GM18868 (cell line): Measurements from ENCODE around the gene SESN3.

Experiments
- ATAC-seq: cut with Tn5 transposase; IDR thresholded peaks from one replicate; pipeline ENCODE4 v1.9.1; 2021; ENCODE audit warnings: mild to moderate bottlenecking, moderate library complexity; ENCODE audit not compliant: unreplicated experiment

Gene SESN3

DNA sequence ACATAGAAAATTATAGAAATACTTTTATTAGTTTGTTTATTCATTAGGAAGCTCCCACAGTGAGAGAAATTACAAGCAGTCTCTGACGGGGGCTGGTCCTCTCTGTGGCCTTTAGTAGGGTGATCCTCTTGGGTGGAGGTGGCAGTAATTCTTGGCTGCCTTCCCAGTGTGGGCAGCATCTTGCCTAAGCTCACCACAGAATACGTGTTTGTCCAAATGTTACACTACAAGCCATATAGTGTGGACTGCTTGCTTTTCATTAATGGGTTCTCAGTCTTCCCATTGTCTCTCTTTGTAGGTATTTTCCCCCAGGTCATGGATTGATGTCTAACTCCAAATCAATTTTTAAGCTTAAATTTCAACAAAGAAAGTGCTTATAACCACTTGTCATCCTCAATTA is 98.0 kb downstream of the SESN3 start:
- no peak for ATAC-seq

DNA sequence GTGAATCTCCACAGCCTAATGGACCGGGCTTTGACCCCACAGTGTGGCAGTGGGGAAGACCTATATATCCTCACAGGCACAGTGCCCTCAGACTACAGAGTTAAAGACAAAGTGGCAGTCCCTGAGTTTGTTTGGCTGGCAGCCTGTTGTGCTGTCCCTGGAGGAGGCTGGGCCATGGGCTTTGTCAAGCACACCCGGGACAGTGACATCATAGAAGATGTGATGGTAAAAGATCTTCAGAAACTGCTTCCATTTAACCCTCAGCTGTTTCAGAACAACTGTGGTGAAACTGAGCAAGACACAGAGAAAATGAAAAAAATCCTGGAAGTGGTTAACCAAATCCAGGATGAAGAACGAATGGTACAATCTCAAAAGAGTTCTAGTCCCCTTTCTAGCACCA is 102.4 kb downstream of the SESN3 start:
- no peak for ATAC-seq

DNA sequence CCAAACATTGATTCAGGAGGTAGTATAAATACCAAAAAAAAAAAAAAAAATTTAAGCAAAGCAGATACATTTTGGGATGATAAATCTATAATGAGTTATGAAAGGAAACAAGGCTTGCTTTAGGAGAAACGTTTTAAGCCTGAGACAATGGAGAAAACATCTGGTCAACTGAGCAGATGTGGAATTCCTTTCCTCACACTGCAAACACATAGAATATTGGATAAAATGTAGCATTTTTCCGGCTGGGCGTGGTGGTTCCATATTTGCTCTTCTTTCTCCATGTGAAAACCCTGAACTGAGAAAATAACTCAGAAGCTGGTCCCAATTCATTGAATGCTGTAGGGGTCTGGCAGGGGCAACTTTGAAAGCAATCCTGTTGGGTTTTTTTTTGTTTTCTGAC is 107.4 kb downstream of the SESN3 start:
- ATAC-seq: no peak

DNA sequence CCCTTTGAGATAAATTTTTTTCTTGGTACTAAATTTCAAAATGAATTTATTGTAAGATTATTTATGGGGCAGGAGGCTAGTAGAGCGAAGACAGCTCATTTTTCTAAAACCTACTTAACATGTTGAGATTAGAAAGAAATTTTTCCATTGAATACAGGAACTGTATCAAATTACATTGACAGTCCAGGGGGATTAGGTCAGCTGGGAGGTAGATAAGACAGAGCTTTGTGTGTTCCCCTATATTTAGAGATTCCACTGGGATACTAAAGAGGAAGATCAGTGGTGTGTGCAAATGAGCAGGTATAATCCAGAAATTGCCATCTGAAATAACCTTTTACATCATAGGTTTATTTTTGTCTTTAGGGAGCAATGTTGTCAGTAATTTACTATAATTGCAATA is 109.3 kb downstream of the SESN3 start:
- ATAC-seq: no peak

GRCh38 chr11:95119361-95120060 is 111.5 kb downstream of the SESN3 start:
- no peak for ATAC-seq

GRCh38 chr11:95115597-95115996 is 115.4 kb downstream of the SESN3 start:
- no peak for ATAC-seq
